Brain microvascular endothelial cell (primary cell): ENCODE results near the gene SERPINA6.
"Not testable (repeated sequence)": the region's sequence is repeated elsewhere in the genome, so short reads cannot be mapped to it uniquely, and the experiment has no call there.

Source experiments
- DNase-seq: peaks from one replicate; pipeline ENCODE4 v3.0.0-alpha.2; 2020
- H3K27ac ChIP-seq: fragments of 250-450 bp; sonication (Bioruptor Pico); 2 replicates; pipeline ENCODE4 v1.5.1; 2020; ENCODE audit warnings: mild to moderate bottlenecking, moderate library complexity
- H3K27me3 ChIP-seq: fragments of 250-450 bp; sonication (Bioruptor Pico); replicated peaks from 2 replicates; pipeline ENCODE4 v1.5.1; 2020; ENCODE audit warnings: mild to moderate bottlenecking
- H3K36me3 ChIP-seq: fragments of 250-450 bp; sonication (Bioruptor Pico); replicated peaks from 2 replicates; pipeline ENCODE4 v1.5.1; 2020; ENCODE audit warnings: mild to moderate bottlenecking
- H3K4me3 ChIP-seq: 2 replicates; pipeline ENCODE4 v1.5.1; 2011; ENCODE audit warnings: low read depth, mild to moderate bottlenecking, control low read depth, low read length, moderate library complexity
- in situ Hi-C: cut with HindIII; loops from 2 replicates; pipeline ENCODE4 v1.10.0; 2017; ENCODE audit warnings: low sequenced_read_pairs, low pct_ligation_motif_present
- TF ChIP-seq, protein P1 (sequence below): IDR thresholded peaks from 2 replicates; pipeline ENCODE4 v1.5.1; 2011; ENCODE audit warnings: low read depth, mild to moderate bottlenecking, moderate library complexity, low read length, control low read depth, inconsistent platforms; ENCODE audit errors: missing control alignments

The SERPINA6 gene

DNA sequence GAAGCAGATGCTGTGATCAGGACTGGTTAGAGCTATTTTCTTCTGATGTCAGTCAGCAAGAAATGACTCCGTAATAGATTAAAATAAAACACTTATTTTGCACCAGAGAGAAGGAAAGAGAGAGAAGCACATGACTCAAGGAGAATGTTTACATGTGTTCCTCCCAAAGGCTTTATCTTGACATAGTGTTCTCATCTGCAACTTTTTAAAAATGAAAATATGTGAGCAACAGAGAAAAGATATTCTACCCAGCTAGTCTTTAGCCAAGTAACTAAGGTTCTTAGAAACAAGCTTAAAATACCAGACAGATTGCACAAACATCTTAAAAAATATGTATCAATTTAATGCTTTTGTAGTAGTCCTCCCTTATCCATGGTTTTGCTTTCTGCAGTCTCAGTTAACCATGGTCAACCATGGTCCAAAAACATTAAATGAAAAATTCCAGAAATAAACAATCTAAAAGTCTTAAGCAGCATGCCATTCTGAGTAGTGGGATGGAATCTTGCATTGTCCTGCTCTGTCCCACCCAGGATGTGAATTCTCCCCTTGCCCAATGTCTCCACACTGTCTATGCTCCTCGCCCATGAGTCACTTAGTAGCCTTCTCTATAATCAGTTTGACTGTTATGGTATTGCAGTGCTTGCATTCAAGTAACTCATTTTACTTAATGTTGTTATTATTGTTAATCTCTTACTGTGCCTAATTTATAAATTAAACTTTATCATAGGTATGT, 40.0 kb downstream of the SERPINA6 start:
- in situ Hi-C loops, result no loop called here
- TF ChIP-seq, protein P1, sequence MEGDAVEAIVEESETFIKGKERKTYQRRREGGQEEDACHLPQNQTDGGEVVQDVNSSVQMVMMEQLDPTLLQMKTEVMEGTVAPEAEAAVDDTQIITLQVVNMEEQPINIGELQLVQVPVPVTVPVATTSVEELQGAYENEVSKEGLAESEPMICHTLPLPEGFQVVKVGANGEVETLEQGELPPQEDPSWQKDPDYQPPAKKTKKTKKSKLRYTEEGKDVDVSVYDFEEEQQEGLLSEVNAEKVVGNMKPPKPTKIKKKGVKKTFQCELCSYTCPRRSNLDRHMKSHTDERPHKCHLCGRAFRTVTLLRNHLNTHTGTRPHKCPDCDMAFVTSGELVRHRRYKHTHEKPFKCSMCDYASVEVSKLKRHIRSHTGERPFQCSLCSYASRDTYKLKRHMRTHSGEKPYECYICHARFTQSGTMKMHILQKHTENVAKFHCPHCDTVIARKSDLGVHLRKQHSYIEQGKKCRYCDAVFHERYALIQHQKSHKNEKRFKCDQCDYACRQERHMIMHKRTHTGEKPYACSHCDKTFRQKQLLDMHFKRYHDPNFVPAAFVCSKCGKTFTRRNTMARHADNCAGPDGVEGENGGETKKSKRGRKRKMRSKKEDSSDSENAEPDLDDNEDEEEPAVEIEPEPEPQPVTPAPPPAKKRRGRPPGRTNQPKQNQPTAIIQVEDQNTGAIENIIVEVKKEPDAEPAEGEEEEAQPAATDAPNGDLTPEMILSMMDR, result no peak
- no peaks in the 10 kb centered on the region for H3K36me3 ChIP-seq

DNA sequence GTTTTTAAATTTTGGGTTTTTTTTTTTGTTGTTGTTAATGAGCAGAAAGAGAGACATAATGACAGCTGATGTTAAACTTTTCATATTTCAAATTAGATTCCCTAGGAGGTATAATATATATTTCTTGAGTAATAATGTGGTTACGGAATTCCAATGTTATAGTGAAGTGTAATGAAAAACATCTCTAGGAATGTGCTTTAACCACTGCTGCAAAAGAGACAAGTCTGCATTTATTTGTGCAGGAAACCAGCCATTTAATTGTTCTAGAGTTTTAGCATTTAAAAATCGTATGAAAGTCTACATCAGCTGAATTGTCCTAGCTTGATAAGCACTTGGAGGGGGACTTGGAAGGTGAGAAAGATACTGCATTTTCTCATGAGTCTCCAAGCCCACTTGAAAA, 44.4 kb downstream of the SERPINA6 start:
- in situ Hi-C loops, result no loop called here
- Histone ChIP-seq H3K36me3 (no peaks in the 10 kb centered on the region), H3K27me3 (no peaks in the 10 kb centered on the region), H3K27ac (no peak overlapping the region), H3K4me3 (no peak overlapping the region)
- no peak for DNase-seq
- TF ChIP-seq, protein P1, result no peak

More for the DNA sequence above, 40.0 kb downstream of the SERPINA6 start:
- Histone ChIP-seq H3K27me3 (no peaks in the 10 kb centered on the region), H3K27ac (no peak overlapping the region), H3K4me3 (no peak overlapping the region)
- no peak for DNase-seq

DNA sequence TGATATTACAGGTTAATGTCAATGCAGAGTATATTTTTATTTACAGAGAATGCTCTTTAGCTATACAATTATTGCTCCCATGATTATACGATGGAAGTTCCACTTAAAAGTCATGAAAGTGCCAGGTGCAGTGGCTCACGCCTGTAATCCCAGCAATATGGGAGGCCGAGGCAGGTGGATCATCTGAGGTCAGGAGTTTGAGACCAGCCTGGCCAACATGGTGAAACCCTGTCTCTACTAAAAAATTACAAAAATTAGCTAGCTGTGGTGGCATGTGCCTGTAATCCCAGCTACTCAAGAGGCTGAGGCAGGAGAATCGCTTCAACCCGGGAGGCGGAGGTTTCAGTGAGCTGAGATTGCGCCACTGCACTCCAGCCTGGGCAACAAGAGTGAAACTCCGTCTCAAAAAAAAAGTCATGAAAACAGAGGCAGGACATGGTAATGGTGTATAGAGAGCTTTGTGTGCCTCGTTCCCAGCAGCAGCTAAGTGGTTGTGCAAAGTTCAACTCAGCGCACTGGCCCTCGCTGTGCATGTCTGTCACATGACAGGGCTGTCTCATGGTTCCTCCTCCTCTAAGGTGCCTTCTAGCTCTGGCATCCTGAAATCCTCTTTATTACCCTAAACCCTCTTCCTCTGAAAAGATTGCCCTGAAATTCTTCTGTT, 46.1 kb downstream of the SERPINA6 start:
- H3K36me3 ChIP-seq, H3K4me3 ChIP-seq, in situ Hi-C loops, H3K27ac ChIP-seq, DNase-seq, H3K27me3 ChIP-seq: not testable (repeated sequence)

DNA sequence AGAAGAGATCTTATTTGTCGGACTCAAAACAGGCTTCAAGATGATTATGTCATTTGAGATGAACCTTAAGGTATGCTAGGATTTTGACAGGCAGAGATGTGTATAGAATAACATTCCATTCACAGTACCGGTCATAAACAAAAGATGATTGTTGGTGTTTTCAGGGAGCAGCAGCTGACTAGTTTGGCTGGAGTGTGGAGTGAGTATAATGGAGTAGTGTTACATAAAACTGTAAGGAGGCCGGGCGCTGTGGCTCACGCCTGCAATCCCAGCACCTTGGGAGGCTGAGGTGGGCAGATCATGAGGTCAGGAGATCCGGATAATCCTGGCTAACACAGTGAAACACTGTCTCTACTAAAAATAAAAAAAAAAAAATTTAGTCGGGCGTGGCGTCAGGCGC, 54.0 kb downstream of the SERPINA6 start:
- Histone ChIP-seq H3K36me3 (no peaks in the 10 kb centered on the region), H3K4me3 (no peak overlapping the region), H3K27ac (no peak overlapping the region), H3K27me3 (no peaks in the 10 kb centered on the region)
- DNase-seq, result no peak
- in situ Hi-C loops, result no loop called here
- TF ChIP-seq, protein P1, result no peak

DNA sequence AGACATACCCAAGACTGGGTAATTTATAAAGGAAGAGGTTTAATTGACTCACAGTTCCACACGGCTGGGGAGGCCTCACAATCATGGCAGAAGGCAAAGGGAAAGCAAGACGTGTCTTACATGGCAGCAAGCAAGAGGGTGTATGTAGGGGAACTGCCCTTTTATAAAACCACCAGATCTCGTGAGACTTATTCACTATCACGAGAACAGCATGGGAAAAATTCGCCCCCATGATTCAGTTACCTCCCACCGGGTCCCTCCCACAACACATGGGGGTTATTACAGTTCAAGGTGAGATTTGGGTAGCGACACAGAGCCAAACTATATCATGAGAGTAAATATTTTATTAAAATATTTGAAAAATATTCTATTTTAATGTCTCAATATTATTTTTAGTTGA, 54.6 kb downstream of the SERPINA6 start:
- in situ Hi-C loops, H3K27ac ChIP-seq, H3K4me3 ChIP-seq, H3K36me3 ChIP-seq, H3K27me3 ChIP-seq, DNase-seq: not testable (repeated sequence)

DNA sequence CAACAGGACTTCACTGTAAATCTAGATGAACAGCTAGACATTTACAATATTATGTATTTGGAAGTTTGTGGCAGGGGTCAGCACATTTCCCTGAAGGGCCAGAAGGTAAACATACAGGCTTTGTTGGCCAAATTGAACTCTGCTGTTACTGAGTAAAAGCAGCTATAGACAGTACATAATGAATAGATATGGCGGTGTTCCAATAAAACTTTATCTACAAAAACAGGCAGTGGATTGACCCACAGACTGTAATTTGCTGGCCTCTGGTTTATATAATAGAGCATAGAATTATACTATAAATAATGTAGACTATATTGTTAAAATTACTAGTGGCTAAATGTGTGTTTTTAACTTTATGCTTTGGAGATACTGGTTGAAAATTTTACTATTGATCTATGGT, 55.8 kb downstream of the SERPINA6 start:
- Histone ChIP-seq H3K36me3 (no peaks in the 10 kb centered on the region), H3K4me3 (no peak overlapping the region), H3K27ac (no peak overlapping the region), H3K27me3 (no peaks in the 10 kb centered on the region)
- in situ Hi-C loops, result no loop called here
- DNase-seq, result no peak
- TF ChIP-seq, protein P1, result no peak

DNA sequence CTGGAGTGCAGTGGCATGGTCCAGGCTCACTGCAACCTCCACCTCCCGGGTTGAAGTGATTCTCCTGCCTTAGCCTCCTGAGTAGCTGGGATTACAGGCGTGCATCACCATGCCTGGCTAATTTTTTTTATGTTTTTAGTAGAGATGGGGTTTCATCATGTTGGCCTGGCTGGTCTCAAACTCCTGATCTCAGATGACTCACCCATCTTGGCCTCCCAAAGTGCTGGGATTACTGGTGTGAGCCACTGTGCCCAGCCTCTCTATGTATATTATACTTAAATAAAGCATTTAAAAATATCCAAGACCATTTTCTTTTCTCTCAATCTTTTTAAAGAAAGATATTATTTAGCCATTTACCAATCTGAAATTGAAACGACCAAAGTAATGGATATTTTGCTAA, 58.9 kb downstream of the SERPINA6 start:
- in situ Hi-C loops, H3K36me3 ChIP-seq, DNase-seq, H3K27ac ChIP-seq, H3K4me3 ChIP-seq, H3K27me3 ChIP-seq: not testable (repeated sequence)
